GM23248 (cell line): Measurements from ENCODE around the gene WNK2.

Experiments used
- EZH2 ChIP-seq: fragments of 200-600 bp; sonication (generic); IDR thresholded peaks from 2 replicates; pipeline ENCODE4 v1.6.1; 2018; ENCODE audit warnings: antibody characterized with exemption, mild to moderate bottlenecking; ENCODE audit not compliant: insufficient read depth, poor library complexity, severe bottlenecking
- EZH2phosphoT487 ChIP-seq: fragments of 200-600 bp; sonication (generic); IDR thresholded peaks from 2 replicates; pipeline ENCODE4 v1.6.1; 2018; ENCODE audit warnings: antibody characterized with exemption, moderate library complexity, mild to moderate bottlenecking, low read depth; ENCODE audit not compliant: insufficient read depth

GRCh38 chr9:93303258-93303771 lies 119.4 kb downstream of the WNK2 start:
- TF ChIP-seq EZH2 (no peak), EZH2phosphoT487 (no peak)
